Measurements from ENCODE around the gene NCKAP5L.

DNA sequence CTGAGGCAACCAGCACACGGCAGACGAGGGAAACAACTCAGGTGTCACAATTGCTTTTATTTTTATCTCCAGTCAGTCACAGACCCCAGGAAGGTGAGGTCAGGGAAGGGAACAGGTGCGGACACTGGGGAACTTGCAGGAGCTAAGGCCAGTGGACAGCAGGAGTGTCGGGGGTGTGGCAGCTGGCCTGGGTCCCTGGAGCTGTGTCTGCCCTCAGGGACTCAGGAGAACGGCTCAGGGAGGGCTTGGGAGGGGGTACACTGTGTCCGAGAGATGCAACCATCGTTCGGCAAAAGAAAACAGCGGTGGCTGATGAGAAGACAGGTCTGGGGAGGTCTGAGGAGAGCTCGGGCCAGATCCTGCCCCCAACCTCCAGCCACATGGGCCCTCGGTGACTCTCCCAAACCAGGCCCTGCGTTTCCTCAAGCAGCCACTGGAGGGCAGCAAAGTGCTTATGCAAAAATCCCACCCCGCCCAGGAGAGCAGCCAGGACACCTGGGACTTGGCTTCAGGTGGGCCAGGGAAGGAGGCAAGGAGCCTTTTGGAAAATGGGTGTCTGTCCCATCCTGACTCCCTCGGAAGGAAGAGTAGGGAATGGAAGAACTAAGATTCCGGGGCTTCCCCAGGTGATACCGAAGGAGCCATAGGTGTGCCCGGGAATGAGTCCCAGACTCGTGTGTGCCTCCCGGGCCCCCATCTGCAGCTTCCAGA, 38.8 kb upstream of the NCKAP5L start:
- TF ChIP-seq, protein P1, sequence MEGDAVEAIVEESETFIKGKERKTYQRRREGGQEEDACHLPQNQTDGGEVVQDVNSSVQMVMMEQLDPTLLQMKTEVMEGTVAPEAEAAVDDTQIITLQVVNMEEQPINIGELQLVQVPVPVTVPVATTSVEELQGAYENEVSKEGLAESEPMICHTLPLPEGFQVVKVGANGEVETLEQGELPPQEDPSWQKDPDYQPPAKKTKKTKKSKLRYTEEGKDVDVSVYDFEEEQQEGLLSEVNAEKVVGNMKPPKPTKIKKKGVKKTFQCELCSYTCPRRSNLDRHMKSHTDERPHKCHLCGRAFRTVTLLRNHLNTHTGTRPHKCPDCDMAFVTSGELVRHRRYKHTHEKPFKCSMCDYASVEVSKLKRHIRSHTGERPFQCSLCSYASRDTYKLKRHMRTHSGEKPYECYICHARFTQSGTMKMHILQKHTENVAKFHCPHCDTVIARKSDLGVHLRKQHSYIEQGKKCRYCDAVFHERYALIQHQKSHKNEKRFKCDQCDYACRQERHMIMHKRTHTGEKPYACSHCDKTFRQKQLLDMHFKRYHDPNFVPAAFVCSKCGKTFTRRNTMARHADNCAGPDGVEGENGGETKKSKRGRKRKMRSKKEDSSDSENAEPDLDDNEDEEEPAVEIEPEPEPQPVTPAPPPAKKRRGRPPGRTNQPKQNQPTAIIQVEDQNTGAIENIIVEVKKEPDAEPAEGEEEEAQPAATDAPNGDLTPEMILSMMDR (IDR thresholded peaks at IDR 0.05 in 8 of 11, conservative IDR thresholded peaks at IDR 0.05 in 3 of 11) = peak; percentile 80 to 99 (median 95)
- TF ChIP-seq POLR2A (IDR thresholded peaks at IDR 0.05) = no peak
